HL-60/S4 (cell line): ENCODE results near the gene IL37.

Experiments used
- in situ Hi-C: fragments of 300-500 bp; cut with MboI; formaldehyde crosslinking; loops from 2 replicates; pipeline ENCODE4 v1.14.3; 2022; ENCODE audit warnings: low sequenced_read_pairs

IL37 gene

GRCh38 chr2:112887964-112888749 lies 22.8 kb upstream of the IL37 start:
- in situ Hi-C loops = no loop called here

- in situ Hi-C loops = no loop called here
Observed at GRCh38 chr2:112889976-112890375, 21.0 kb upstream of the IL37 start.

GRCh38 chr2:112891385-112891831 lies 19.6 kb upstream of the IL37 start:
- in situ Hi-C loops = no loop called here

- in situ Hi-C loops = no loop called here
Observed at GRCh38 chr2:112893752-112894151, 17.2 kb upstream of the IL37 start.

GRCh38 chr2:112896909-112897623 lies 13.9 kb upstream of the IL37 start:
- in situ Hi-C loops = no loop called here

GRCh38 chr2:112897624-112897978 lies 13.4 kb upstream of the IL37 start:
- in situ Hi-C loops = no loop called here

GRCh38 chr2:112901431-112902065 lies 9.4 kb upstream of the IL37 start:
- in situ Hi-C loops = loop anchor here (25.0 kb wide), 1 partner anchor 289 kb away; no protein-coding TSS in a partner anchor

- in situ Hi-C loops = loop anchor here (25.0 kb wide), 1 partner anchor 291 kb away; no protein-coding TSS in a partner anchor
Observed at GRCh38 chr2:112902816-112903215, 8.1 kb upstream of the IL37 start.

GRCh38 chr2:112904883-112905282 lies 6.1 kb upstream of the IL37 start:
- in situ Hi-C loops = loop anchor here (25.0 kb wide), 1 partner anchor 293 kb away; no protein-coding TSS in a partner anchor

- in situ Hi-C loops = loop anchor here (25.0 kb wide), 1 partner anchor 294 kb away; no protein-coding TSS in a partner anchor
Observed at GRCh38 chr2:112906276-112906675, 4.7 kb upstream of the IL37 start.

GRCh38 chr2:112907001-112907949 lies 3.7 kb upstream of the IL37 start:
- in situ Hi-C loops = loop anchor here (25.0 kb wide), 1 partner anchor 295 kb away; no protein-coding TSS in a partner anchor

- in situ Hi-C loops = loop anchor here (25.0 kb wide), 1 partner anchor 296 kb away; no protein-coding TSS in a partner anchor
Observed at GRCh38 chr2:112908559-112908958, 2.4 kb upstream of the IL37 start.

- in situ Hi-C loops = loop anchor here (25.0 kb wide), 1 partner anchor 298 kb away; no protein-coding TSS in a partner anchor
Observed at GRCh38 chr2:112910219-112910618, 746 bp upstream of the IL37 start.

- in situ Hi-C loops = loop anchor here (25.0 kb wide), 1 partner anchor 300 kb away; no protein-coding TSS in a partner anchor
Observed at GRCh38 chr2:112912403-112912802, 1.4 kb downstream of the IL37 start.

- in situ Hi-C loops = loop anchor here (25.0 kb wide), 1 partner anchor 303 kb away; no protein-coding TSS in a partner anchor
Observed at GRCh38 chr2:112915300-112916144, 4.6 kb downstream of the IL37 start.

GRCh38 chr2:112916145-112916571 lies 5.2 kb downstream of the IL37 start:
- in situ Hi-C loops = loop anchor here (25.0 kb wide), 1 partner anchor 304 kb away; no protein-coding TSS in a partner anchor

- in situ Hi-C loops = loop anchor here (25.0 kb wide), 1 partner anchor 304 kb away; no protein-coding TSS in a partner anchor
Observed at GRCh38 chr2:112916625-112917247, 5.8 kb downstream of the IL37 start.

GRCh38 chr2:112917856-112918255 lies 6.9 kb downstream of the IL37 start:
- in situ Hi-C loops = loop anchor here (25.0 kb wide), 1 partner anchor 306 kb away; no protein-coding TSS in a partner anchor
